HepG2 (cell line): Measurements from ENCODE around the gene MED12L. TPM values are rescaled to one million over a fixed set of nuclear protein-coding genes. Genes with fewer than 3 reads are reported as not detected.

Experiments used
- ATAC-seq: fragments of 200-7000 bp; cut with Tn5 transposase; 3 replicates; pipeline ENCODE4 v1.9.1; 2020; ENCODE audit warnings: mild to moderate bottlenecking, moderate library complexity
- BruUV-seq: library from RNA; stranded (reverse); fragments of 400-500 nt; replicated peaks from 2 replicates; lab custom pipeline; 2021; lab: Mats Ljungman, UMichigan
- CTCF ChIA-PET: fragments of 300-600 bp; formaldehyde crosslinking; extraction: SDS; loops from one replicate; lab custom pipeline; 2021; ENCODE audit warnings: low total read pairs, inconsistent platforms, low intra/inter-chr PET ratio; lab: Yijun Ruan, JAX
- POLR2A ChIA-PET: fragments of 350-600 bp; sonication (Branson Sonifier 250); formaldehyde crosslinking; loops from one replicate; lab custom pipeline; 2020; ENCODE audit warnings: antibody characterized with exemption, inconsistent platforms; lab: Yijun Ruan, JAX
- DNase-seq: peaks from one replicate; pipeline ENCODE4 v3.0.0-alpha.2; 2015; ENCODE audit warnings: low spot score
- FAIRE-seq: peaks from 3 replicates; lab custom pipeline; 2011; peaks lifted over from hg19 to GRCh38; lab: Jason Lieb, UNC
- H2AFZ ChIP-seq: one replicate; pipeline ENCODE4 v1.6.1; 2011; ENCODE audit warnings: low read length, inconsistent platforms
- H3K27ac ChIP-seq: fragments of 300-600 bp; 3 replicates; pipeline ENCODE4 v1.8.0; 2011; ENCODE audit warnings: mixed run types, mild to moderate bottlenecking, mixed read lengths, low read length, inconsistent platforms; ENCODE audit not compliant: insufficient read depth; ENCODE audit errors: extremely low read length
- H3K27me3 ChIP-seq, 2 experiments: fragments of 200-600 bp in 1 of 2; 2 replicates in 1 of 2; 3 replicates in 1 of 2; pipeline versions ENCODE4 v1.6.0 to v1.8.0; 2011; ENCODE audit warnings: low read length in 2 of 2, mild to moderate bottlenecking in 2 of 2, moderate library complexity in 2 of 2, inconsistent platforms in 1 of 2; ENCODE audit not compliant: insufficient read depth in 2 of 2, control insufficient read depth in 1 of 2
- H3K36me3 ChIP-seq, 2 experiments: fragments of 200-600 bp in 1 of 2; replicated peaks in 1 of 2; 2 replicates in 1 of 2; 3 replicates in 1 of 2; pipeline versions ENCODE4 v1.5.1 to v1.8.0; 2011; ENCODE audit warnings: low read length in 2 of 2, inconsistent platforms in 1 of 2; ENCODE audit not compliant: insufficient read depth in 2 of 2, control insufficient read depth in 1 of 2
- H3K4me1 ChIP-seq: 2 replicates; pipeline ENCODE4 v1.5.1; 2012; ENCODE audit warnings: low read length, inconsistent platforms; ENCODE audit not compliant: insufficient read depth
- H3K4me2 ChIP-seq: 2 replicates; pipeline ENCODE4 v1.6.0; 2011; ENCODE audit warnings: low read depth, low read length, inconsistent platforms
- H3K4me3 ChIP-seq, 3 experiments: fragments of 200-600 bp in 1 of 3; sonication (generic), shearing (Covaris generic) in 1 of 3; replicated peaks in 1 of 3; 2 replicates each; pipeline ENCODE4 v1.5.1; 2011 to 2016; ENCODE audit warnings: low read length in 3 of 3, inconsistent platforms in 2 of 3, low read depth in 2 of 3, mild to moderate bottlenecking in 2 of 3, control low read depth in 1 of 3, mixed read lengths in 1 of 3; ENCODE audit not compliant: insufficient read depth in 1 of 3
- H3K79me2 ChIP-seq: one replicate; pipeline ENCODE4 v1.6.1; 2011; ENCODE audit warnings: low read length, inconsistent platforms; ENCODE audit not compliant: insufficient read depth
- H3K9ac ChIP-seq: 2 replicates; pipeline ENCODE4 v1.6.0; 2011; ENCODE audit warnings: mild to moderate bottlenecking, low read depth, low read length, inconsistent platforms; ENCODE audit not compliant: insufficient read depth
- H3K9me3 ChIP-seq: 2 replicates; pipeline ENCODE4 v1.5.1; 2012; ENCODE audit warnings: mild to moderate bottlenecking, low read length
- H4K20me1 ChIP-seq: 2 replicates; pipeline ENCODE4 v1.6.0; 2011; ENCODE audit warnings: inconsistent platforms, mild to moderate bottlenecking, low read length, moderate library complexity; ENCODE audit not compliant: insufficient read depth
- AKAP8 ChIP-seq: sonication (generic); formaldehyde crosslinking; IDR thresholded peaks from 2 replicates; pipeline ENCODE4 v1.5.1; 2020; ENCODE audit warnings: mild to moderate bottlenecking, missing genetic modification reagents
- ATM ChIP-seq: fragments of 450-650 bp; IDR thresholded peaks from 2 replicates; pipeline ENCODE4 v1.7.1; 2017; ENCODE audit warnings: mild to moderate bottlenecking, borderline replicate concordance
- DZIP1 ChIP-seq: sonication (generic); formaldehyde crosslinking; IDR thresholded peaks from 2 replicates; pipeline ENCODE4 v1.5.0; 2020; ENCODE audit warnings: mild to moderate bottlenecking, missing genetic modification reagents
- GATAD2A ChIP-seq: IDR thresholded peaks from 2 replicates; pipeline ENCODE4 v1.6.1; 2016
- MTF1 ChIP-seq: sonication (generic); formaldehyde crosslinking; IDR thresholded peaks from 2 replicates; pipeline ENCODE4 v1.5.0; 2020; ENCODE audit warnings: missing genetic modification reagents
- NCOR1 ChIP-seq: fragments of 200-600 bp; sonication (generic); IDR thresholded peaks from 2 replicates; pipeline ENCODE4 v1.7.0; 2017; ENCODE audit warnings: antibody characterized with exemption, low read length, borderline replicate concordance
- SNRNP70 ChIP-seq: fragments of 200-400 bp; formaldehyde crosslinking; IDR thresholded peaks from 2 replicates; pipeline ENCODE4 v1.6.1; 2017; ENCODE audit warnings: mild to moderate bottlenecking, low read depth, low read length, moderate library complexity
- ZNF891 ChIP-seq: sonication (generic); formaldehyde crosslinking; IDR thresholded peaks from 2 replicates; pipeline ENCODE4 v1.5.0; 2020; ENCODE audit warnings: mild to moderate bottlenecking, missing genetic modification reagents
- WGBS: methylation state at CpG from one replicate; pipeline ENCODE4 v1.1.6; 2017; ENCODE audit warnings: low lambda C conversion rate; 5-methylcytosine and 5-hydroxymethylcytosine counted together
- in situ Hi-C: cut with HindIII; loops from 2 replicates; pipeline ENCODE4 v1.10.0; 2017; ENCODE audit warnings: low pct_unique_long_range_greater_than_20kb; ENCODE audit not compliant: extremely low pct_ligation_motif_present
- intact Hi-C: fragments of 100-400 bp; cut with micrococcal nuclease; formaldehyde crosslinking; loops from one replicate; pipeline ENCODE4 v1.10.0; 2022; ENCODE audit not compliant: unreplicated experiment
- polyA plus RNA-seq, 8 experiments: library from polyadenylated mRNA; depleted of rRNA in 3 of 8; stranded (reverse) in 7 of 8; unstranded in 1 of 8; fragments of >200 nt; fragmentation: Illumina TruSeq in 4 of 8; extraction: Trizol in 4 of 8; gene quantifications; 2 replicates each; pipeline versions ENCODE4 v1.2.1 to v1.2.3, GENCODE V29; 2011 to 2016; ENCODE audit warnings: low read depth in 4 of 8, missing spikeins in 1 of 8, mixed read lengths in 1 of 8; ENCODE audit not compliant: insufficient read depth in 1 of 8
- total RNA-seq, 5 experiments: library from RNA; depleted of rRNA; stranded (reverse); fragments of >200 nt; fragmentation: Illumina TruSeq; extraction: Trizol; gene quantifications; 2 replicates each; pipeline ENCODE4 v1.2.3, GENCODE V29; 2016; ENCODE audit warnings: low read depth in 1 of 5

The MED12L gene
- total and polyA plus RNA-seq, 2 of the 13 experiments (the other 11 are each of a cell fraction or from before 2014, with no cell fraction given), result 0.07 to 0.64 TPM

GRCh38 chr3:151213881-151214280 lies 128.4 kb downstream of the MED12L start:
- Histone ChIP-seq H3K9me3 (no peaks in the 10 kb centered on the region), H3K27me3 (no peaks in the 10 kb centered on the region), H3K4me3 (no peak overlapping the region), H3K4me2 (no peak overlapping the region), H3K79me2 (no peaks in the 10 kb centered on the region), H3K36me3 (no peaks in the 10 kb centered on the region), H2AFZ (no peak overlapping the region), H3K9ac (no peak overlapping the region), H3K4me1 (peaks cover 30% of the 10 kb centered on the region), H4K20me1 (no peaks in the 10 kb centered on the region), H3K27ac (no peak overlapping the region)
- BruUV-seq, result no TSS peak
- intact Hi-C loops (loop anchor here (5.0 kb wide), 1 partner anchor 47 kb away; no protein-coding TSS in a partner anchor), in situ Hi-C loops (loop anchor here (25.0 kb wide), 1 partner anchor 573 kb away; no protein-coding TSS in a partner anchor)
- POLR2A ChIA-PET, result no interaction called here
- no peak for DNase-seq
- ATAC-seq, result no peak
- FAIRE-seq, result no peak
- WGBS, result 94% methylated on average over 5 of the region's 5 CpGs
- CTCF ChIA-PET, result no interaction called here
- TF ChIP-seq ZNF891 (no peak), GATAD2A (CRISPR knock-in tag) (no peak), NCOR1 (no peak), MTF1 (CRISPR knock-in tag) (no peak), SNRNP70 (no peak), AKAP8 (CRISPR knock-in tag) (no peak), ATM (no peak), DZIP1 (CRISPR knock-in tag) (no peak)
